Measurements from ENCODE around the gene SLC2A13.
"Not testable (repeated sequence)": the region's sequence is repeated elsewhere in the genome, so short reads cannot be mapped to it uniquely, and the experiment has no call there.

The SLC2A13 gene

DNA sequence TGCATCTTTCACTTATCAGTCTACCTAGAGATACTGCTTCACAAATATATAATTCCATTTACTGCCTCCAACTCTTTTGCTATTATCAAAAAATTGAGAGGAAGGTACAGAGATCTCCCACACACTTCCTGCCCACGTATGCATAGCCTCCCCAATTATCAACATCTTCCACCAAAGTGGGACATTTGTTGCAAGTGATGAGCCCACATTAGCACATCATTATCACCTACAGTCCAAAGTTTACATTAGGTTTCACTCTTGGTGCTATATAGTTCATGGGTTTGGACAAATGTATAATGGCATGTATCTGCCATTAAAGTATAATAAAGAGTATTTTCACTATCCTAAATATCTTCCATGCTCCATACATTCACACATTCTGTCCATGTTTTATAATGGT, 66.3 kb downstream of the SLC2A13 start:
- DNase-seq = no peak

DNA sequence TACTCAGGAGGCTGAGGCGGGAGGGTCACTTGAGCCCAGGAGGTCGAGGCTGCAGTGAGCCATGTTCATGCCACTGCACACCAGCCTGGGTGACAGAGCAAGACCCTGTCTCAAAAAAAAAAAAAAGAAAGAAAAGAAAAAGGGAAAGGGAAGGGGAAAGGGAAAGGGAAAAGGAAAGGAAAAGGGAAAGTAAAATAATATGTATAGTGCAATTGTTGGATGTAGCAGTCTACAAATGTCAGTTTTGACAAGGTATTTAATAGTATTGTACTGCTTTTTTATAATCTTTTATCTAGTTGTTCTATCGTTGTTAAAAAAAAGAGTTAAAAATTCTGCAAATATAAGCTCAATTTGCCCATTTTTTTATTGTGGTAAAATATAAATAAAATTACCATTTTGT, 67.3 kb downstream of the SLC2A13 start:
- DNase-seq = no peak

DNA sequence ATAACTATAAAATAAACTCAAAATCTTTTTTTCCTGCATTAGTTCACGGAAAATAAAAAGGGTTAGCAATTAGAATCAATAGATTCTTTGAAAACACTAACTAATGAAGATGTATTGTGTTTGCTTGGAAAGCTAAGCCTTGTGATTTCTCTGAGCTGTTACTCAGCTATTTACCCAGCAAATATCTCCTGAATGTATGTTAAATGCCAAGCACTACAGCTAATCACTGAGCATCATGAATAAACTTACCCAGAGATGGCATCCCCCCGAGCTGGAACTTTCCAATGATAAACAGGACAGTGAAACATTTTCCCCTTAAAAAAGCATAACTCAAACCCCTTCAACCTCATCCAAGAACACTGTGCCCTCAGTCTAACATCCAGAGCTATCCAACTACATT, 71.2 kb downstream of the SLC2A13 start:
- DNase-seq = no peak

DNA sequence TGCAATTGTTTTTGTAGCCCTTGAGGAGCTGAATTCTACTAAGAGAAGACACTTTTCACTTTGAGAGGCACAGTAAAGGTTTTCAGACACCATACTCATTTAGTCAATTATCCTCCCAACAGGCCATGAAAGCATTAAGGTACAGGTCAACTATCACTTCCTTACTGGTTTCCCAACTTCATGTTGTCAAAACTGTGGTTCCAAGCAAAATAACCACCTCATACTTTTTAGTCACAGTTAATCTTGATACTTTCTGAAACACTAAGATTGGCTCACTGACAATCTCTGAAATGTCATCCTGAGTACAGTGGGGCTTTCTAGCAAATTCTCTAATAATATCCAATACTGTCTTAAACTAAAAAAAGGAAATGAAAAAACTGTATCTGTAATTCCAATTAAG, 71.7 kb downstream of the SLC2A13 start:
- no peak for DNase-seq

DNA sequence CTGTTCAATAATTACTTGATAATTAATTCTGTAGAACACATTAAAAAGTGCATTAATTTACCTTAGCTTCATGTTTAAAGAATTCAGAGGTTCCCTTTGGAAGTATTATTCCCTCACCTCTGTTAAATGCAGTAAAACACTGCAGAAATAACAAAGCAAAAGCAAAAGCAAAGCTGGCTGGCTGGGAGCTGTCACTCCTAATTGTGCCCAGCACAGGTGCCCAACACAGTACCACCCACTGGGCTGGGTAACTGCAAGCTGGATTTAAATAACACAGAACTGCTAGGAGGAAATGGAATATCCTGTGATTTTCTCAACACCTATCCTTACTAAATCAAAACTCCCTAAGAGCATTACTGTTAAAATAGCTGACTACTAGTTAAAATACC, 72.6 kb downstream of the SLC2A13 start:
- DNase-seq = no peak

DNA sequence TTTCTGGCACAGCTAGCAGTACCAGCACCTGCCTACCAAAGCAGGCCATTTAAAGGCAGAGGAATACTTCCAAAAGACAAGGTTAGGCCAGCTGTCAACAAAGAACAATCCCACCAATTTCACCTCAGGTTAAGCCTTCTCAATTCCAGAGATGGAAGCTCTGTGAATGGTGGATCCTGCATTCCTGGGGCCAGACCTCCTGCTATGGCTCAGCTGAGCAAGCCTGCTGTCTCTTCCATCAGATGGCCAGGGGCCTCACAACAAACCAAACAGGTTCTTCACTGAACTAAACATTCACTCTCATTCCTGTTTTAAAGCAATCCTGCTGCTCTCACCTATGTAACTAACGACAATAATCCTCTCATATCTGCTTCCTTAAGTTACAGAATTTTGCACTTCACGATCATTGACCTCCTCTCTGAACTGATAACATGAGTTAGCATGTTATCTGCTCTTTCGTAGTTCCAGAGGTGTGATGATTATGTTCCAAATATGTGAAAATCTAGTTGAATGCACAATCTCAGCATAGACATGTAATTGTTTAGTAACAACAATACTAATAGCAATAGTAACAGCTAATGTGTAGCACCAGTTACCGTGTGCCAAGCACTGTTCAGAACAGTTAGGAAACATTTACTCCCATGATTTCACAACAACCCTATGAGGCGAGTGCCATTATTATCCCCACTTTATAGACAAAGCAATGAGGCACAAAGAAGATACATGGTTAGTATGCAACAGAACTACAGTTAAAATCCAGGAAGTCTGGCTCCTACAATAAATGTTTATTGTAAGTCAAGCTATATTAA, 73.2 kb downstream of the SLC2A13 start:
- DNase-seq = no peak

DNA sequence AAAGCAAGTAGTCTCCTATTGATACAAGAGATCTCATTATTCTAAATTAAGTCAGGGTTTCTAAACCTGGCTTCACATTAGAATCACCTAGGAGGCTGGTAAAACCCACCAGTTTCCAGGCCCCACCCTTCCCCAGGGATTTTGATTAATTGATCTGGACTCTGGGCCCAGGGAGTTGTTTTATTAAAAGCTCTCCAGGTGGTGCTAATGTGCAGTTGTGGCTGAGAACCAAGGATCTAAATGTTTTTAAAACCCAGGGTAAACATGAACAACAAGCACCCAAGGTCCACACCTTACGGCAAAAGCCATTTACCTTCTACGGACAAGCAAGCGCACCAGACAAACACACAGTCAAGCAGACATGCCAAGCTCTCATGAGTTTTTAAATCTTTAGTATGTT, 73.9 kb downstream of the SLC2A13 start:
- no peak for DNase-seq

DNA sequence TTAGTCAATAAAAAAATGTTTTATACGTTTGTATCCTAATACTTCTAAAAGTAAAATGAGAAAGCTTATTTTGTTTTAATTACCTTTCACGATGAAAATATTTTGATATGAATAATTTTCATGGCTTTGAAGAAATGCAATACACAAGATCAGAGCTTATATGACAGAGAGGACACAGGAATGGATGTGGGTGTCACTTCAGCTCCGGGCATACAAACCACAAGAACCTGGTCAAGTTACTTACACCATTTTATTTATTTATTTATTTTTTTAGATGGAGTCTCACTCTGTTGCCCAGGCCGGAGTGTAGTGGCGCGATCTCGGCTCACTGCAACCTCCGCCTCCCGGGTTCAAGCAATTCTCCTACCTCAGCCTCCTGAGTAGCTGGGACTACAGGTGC, 74.9 kb downstream of the SLC2A13 start:
- DNase-seq = not testable (repeated sequence)

DNA sequence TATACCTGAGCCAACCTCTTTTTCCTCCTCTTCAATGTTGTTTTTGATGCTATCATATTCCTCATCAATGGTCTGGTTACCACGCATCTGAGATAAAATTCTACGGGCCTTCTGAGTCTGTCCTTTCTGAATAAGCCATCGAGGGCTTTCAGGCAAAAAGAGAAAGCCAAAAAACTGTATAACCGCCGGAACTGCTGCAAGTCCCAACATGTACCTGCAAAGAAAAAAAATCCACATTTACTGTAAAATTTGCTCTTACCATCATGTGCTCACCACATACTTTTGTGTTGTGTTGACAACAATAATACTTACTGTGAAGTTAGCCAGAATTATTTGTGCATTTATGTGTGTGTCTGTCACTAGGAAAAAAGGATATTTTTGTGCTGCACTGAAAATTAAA, 77.6 kb downstream of the SLC2A13 start:
- DNase-seq = no peak

DNA sequence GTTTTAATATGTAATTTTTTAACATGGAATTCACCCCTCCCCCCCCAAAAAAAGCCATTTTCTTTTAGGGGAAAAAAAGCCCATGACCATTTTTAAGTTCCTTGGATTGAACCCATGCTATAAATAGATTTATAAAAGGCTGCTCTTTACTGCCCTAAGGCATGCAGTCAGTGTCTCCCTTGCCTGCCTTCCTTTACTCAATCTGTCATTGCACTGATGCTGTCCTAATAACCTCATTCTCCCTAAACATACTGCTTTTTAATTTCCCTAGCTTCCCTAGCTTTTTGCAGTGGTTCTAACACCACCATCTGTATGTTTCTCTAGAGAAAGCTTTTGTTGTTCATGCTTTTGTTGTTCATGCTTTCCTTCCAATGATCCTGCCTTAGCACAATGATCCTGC, 83.0 kb downstream of the SLC2A13 start:
- DNase-seq = no peak

DNA sequence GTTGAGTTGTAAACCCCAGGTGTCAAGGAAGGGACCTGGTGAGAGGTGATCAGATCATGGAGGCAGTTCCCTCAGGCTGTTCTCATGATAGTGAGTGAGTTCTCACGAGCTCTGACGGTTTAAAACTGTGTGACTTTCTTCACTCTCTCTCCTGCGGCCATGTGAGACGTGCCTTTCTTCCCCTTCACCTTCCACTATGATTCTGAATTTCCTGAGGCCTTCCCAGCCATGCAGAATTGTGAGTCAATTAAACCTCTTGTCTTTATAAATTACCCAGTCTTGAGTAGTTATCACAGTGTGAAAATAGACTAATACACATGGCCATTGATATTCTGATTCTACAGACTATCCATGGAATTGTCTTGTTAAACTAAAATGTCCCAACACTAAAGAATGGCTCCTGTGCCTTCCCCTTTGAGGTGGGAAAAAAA, 85.6 kb downstream of the SLC2A13 start:
- DNase-seq = no peak

DNA sequence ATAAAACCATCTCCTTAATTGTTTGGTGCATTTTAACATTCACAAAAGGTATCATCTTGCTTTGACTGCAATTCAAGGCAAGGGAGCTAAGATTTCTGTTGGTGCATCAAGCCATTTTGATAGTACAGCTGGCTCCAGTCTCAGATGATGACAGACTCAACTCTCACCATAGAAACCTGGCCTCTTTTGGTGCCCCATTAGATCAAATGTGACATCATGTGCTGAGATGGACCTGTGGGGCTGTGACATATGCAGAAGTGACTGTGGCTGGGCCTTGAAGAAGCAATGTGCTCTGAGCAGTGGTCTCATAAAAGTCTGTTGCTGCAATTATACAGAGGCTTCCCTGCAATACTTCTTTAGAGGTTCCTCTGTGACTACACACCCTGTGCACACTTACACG, 88.4 kb downstream of the SLC2A13 start:
- no peak for DNase-seq

DNA sequence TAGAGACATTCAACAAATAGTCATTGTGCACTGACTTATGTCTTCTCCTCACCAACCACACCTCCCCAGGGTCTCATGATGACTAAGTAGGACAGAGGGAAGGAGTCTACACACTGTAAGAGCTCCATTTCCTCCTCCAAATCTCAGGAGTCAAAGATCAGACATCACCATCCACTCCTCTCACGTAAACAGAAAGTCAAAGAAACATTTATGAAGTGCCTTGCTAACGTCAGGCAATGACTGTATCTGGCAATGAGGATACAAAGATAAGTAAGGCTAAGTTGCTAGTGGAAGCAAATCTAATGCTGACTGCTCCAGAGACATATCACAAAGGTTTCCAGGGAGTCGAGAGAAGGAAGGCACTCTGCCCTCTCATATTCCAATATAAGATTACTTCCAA, 88.9 kb downstream of the SLC2A13 start:
- no peak for DNase-seq

DNA sequence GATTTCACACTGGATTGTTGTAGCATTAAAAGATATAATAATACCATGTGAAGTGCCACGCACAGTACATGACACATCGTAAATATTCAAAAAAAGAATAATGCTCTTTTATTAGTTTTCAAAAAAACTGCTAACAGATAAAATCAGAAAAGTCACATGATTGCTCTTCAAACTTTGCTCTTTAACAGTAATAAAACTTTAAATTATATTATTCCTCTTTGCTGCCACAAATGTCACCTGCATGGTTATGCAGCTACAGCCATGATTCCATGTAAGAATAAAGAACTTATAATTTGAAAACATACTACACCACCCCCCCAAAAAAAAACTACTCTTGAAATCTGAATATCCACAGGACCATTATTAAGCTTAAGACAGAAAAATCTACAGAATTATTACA, 90.0 kb downstream of the SLC2A13 start:
- DNase-seq = no peak

DNA sequence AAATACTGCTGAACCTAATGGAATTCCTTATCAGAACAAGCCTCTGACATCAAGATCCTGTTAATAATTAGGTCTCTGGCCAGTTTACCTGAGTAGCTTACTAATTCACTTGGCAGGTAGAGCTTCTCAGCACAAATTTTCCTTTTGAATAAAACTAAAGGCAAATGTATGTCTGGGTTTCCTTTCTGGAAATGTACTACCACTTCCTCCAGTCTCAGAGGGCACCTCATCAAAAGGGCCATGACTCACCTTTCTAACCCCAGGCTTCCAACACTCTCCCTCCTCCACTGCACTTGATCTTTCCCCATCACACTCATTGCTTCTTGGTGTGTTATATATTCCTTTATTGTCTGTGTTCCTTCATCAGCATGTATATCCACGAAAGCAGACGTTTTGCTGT, 90.5 kb downstream of the SLC2A13 start:
- DNase-seq = no peak

DNA sequence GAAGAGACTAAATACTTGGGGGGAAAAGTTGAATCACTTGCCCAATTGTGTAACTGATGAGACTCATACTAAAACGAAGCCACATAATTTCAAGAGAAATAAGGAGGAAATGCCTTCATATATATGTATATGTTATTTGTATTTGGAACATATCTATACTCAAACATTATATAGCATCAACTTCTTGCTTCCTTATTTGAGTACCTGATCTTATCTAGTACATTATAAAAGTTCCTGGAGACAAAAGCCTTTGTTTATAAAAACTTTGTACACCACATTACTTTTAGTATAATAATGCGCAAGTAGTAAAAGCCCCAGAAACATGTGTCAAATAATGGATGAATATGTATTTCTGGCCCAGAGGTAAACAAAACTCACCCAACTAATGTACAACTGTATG, 92.0 kb downstream of the SLC2A13 start:
- no peak for DNase-seq

DNA sequence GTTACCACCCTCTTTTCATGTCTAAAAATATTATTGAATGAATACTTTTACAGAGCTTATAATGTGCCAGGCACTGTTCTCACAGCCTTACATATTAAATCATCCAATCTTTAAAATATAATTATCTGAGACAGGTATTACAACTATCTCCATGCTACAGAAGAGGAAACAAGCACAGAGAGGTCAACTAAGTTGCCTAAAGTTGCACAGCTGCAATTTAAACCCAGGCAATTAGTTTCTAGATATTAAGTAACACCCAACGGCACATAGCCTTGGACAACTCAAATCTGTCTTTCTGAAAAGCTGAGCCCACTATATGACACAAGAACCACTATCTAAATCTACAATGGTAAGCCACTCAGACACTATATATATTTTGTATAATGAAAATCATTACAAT, 92.6 kb downstream of the SLC2A13 start:
- DNase-seq = no peak

DNA sequence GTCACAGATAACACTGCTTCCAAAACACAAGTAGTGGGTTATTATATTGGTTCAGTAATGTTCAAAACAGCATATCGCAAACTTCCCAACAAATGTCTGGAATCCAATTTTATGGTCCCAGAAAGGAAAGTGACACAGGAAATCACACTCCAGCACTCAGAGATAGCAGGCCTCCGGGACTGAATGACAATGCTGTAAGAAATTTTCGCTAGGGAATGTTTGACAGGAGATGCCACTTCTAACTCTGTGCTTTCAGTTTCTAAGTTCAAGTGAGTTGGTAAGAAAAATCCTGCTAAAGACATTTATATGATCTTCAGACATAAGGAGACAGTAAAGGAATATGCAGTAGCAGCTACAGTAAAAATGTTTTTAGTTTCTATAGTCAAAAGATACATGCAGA, 93.2 kb downstream of the SLC2A13 start:
- DNase-seq = no peak

DNA sequence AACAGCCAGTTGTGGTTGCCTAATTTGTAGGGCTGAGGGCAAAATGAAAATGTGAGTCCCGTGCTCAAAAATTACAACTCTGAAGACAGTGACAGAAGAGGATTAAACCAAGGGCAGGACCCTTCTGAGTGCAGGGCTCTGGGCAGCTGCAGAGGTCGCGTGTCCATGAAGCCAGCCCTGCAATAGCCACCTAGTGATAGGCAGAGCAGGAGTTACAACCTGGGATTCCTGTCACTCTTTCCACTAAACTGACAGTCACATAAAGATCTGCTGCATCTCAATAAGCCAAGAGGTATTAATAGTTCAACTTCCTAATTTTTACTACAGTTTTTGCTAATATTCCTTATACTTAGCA, 94.1 kb downstream of the SLC2A13 start:
- DNase-seq = no peak

DNA sequence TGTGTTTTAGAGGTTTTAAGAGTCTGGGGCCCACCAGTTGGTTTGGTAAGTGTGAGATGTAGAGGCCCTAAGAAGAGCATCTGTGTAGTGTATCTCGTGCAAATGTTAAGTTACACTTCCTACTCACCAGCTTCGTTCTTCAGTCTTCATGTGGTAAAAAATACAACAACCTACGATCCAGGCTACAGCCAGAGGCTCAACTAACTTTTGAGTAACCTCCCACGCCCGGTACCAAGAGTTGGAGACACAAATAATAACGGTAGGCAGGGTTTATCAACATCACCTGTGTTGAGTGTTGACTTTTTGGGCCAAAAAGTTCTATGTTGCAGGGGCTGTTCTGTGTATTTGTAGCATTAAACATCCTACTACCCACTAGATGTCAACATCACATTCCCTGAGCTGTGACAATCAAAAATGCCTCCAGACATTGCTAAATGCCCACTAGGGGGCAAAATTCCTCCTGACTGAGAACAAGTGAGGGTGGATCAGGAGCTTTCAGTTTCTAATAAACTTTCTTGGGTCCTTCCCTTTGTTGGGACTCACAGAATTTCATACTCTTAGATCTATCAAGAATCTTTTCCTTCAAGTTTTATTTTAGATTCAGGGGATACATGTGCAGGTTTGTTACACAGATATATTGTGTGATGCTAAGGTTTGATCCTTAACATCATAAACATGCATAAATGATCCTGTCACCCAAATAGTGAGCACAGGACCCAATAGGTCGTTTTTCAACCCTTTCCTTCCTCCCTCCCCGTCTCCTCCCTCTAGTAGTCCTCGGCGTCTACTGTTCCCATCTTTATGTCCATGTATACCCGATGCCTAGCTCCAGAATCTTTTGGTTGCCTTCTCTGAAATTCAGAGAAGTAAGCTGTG, 94.7 kb downstream of the SLC2A13 start:
- DNase-seq = peak in 30 of 56 donors; percentile 2 to 77 (median 23)

DNA sequence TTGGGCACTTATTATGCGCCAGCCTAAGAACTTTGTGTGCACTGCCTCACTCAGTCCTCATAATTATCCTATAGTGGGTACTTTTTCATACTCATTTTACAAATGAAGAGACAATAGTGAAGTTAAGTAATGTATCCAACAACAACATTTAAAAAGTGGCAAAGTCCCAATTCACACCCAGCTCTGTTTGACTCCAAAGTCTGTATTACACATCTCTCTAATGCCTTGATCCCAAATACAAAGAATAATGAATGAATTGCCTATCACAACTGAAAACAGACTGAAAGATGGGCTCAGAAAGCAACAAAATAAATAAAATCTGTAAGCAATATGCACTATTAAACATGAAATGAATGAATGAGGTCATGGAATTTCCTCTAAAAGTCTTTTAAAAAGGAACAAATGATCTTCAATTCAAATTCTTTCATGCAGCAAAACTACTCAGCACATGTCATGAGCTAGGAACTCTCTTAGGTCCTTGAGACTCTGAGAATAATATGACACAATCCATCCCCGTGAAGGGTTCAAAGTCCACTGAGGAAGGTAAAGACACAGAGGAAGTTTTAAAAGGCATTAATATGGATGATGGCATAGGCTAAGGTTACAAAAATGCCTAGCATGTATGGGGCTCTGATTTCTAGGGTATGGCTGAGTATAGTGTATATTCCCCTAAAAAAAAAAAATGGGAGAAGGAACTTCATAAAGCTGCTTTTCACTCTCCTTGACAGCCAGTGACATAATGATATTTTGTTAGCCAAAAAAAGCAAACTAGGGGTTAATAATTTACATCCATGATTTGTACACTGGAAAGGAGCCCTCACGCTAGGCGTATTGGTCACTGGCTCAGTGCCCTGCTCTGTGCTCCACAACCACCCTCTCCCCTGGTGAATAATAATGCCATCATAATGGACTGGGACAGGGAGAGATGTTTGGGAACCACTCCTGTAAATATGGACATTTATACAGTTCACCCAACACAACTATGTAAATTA, 103.4 kb downstream of the SLC2A13 start:
- no peak for DNase-seq

DNA sequence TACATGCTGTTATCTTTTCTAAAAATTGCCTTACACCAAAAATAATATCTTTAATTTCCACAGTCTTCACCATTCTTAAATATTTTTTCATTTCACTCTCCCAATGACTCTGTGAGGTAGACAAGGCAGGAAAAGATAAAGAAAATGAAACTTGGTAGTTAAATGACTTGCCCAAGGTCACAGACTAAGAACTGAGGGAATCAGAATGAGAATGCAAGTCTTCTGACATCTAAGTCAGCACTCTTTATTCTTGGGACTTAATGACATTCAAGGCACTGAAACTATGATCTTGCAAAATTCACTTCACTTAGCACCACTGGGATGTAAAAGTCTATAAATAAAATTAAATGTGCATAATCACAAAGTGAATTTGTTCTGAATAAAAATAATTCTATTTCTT, 104.5 kb downstream of the SLC2A13 start:
- DNase-seq = no peak

All from amygdala (tissue), 56 donors.